IPS-15b (cell line): ENCODE data around the gene ELMO1.

Experiments
- H3K27me3 ChIP-seq: one replicate; pipeline ENCODE4 v1.6.1; 2013; ENCODE audit warnings: low read length; ENCODE audit not compliant: control insufficient read depth, insufficient read depth
- H3K36me3 ChIP-seq: one replicate; pipeline ENCODE4 v1.6.1; 2013; ENCODE audit warnings: low read length; ENCODE audit not compliant: control insufficient read depth, insufficient read depth
- H3K4me1 ChIP-seq: one replicate; pipeline ENCODE4 v1.6.1; 2013; ENCODE audit warnings: mild to moderate bottlenecking, low read length; ENCODE audit not compliant: control insufficient read depth, insufficient read depth
- H3K4me3 ChIP-seq: one replicate; pipeline ENCODE4 v1.5.1; 2013; ENCODE audit warnings: low read depth, low read length
- H3K9ac ChIP-seq: one replicate; pipeline ENCODE4 v1.6.1; 2013; ENCODE audit warnings: low read depth, mild to moderate bottlenecking, low read length
- H3K9me3 ChIP-seq: one replicate; pipeline ENCODE4 v1.6.1; 2013; ENCODE audit warnings: mild to moderate bottlenecking, low read length; ENCODE audit not compliant: control insufficient read depth, insufficient read depth

ELMO1 gene

GRCh38 chr7:37448636-37449361 is at the start of gene ELMO1:
Gene ELMO1, minus strand, starts transcription at chr7:37448864. Its CDS starts 106,174 bp downstream, at chr7:37342690.
- peaks cover 2% of the 10 kb centered on the region for H3K4me1 ChIP-seq
- H3K9me3 ChIP-seq, result no peaks in the 10 kb centered on the region
- H3K4me3 ChIP-seq, result peak within 1 kb of the TSS; percentile 81
- peaks cover 30% of the 10 kb centered on the region for H3K27me3 ChIP-seq
- no peaks in the 10 kb centered on the region for H3K36me3 ChIP-seq
- H3K9ac ChIP-seq, result peak within 1 kb of the TSS; percentile 37

- H3K4me3 ChIP-seq, result no peak overlapping the region
- H3K9me3 ChIP-seq, result no peaks in the 10 kb centered on the region
- no peak overlapping the region for H3K9ac ChIP-seq
- H3K36me3 ChIP-seq, result no peaks in the 10 kb centered on the region
- H3K27me3 ChIP-seq, result no peaks in the 10 kb centered on the region
- no peaks in the 10 kb centered on the region for H3K4me1 ChIP-seq
Observed at GRCh38 chr7:37497576-37497975, 48.9 kb upstream of the ELMO1 start.

- H3K4me3 ChIP-seq, result no peak overlapping the region
- H3K9ac ChIP-seq, result no peak overlapping the region
- H3K9me3 ChIP-seq, result no peaks in the 10 kb centered on the region
- no peaks in the 10 kb centered on the region for H3K27me3 ChIP-seq
- H3K36me3 ChIP-seq, result no peaks in the 10 kb centered on the region
- H3K4me1 ChIP-seq, result no peaks in the 10 kb centered on the region
Observed at GRCh38 chr7:37495574-37496184, 47.0 kb upstream of the ELMO1 start.

GRCh38 chr7:37494926-37495325 is 46.3 kb upstream of the ELMO1 start:
- Histone ChIP-seq H3K27me3 (no peaks in the 10 kb centered on the region), H3K9ac (no peak overlapping the region), H3K4me3 (no peak overlapping the region), H3K36me3 (no peaks in the 10 kb centered on the region), H3K4me1 (no peaks in the 10 kb centered on the region), H3K9me3 (no peaks in the 10 kb centered on the region)

GRCh38 chr7:37493810-37494209 is 45.1 kb upstream of the ELMO1 start:
- H3K4me1 ChIP-seq, result peaks cover 5% of the 10 kb centered on the region
- no peaks in the 10 kb centered on the region for H3K9me3 ChIP-seq
- H3K9ac ChIP-seq, result no peak overlapping the region
- H3K36me3 ChIP-seq, result no peaks in the 10 kb centered on the region
- no peaks in the 10 kb centered on the region for H3K27me3 ChIP-seq
- H3K4me3 ChIP-seq, result no peak overlapping the region

- Histone ChIP-seq H3K4me1 (peaks cover 5% of the 10 kb centered on the region), H3K9ac (no peak overlapping the region), H3K36me3 (no peaks in the 10 kb centered on the region), H3K9me3 (peaks cover 4% of the 10 kb centered on the region), H3K4me3 (no peak overlapping the region), H3K27me3 (no peaks in the 10 kb centered on the region)
Observed at GRCh38 chr7:37493123-37493522, 44.5 kb upstream of the ELMO1 start.

GRCh38 chr7:37491919-37492694 is 43.4 kb upstream of the ELMO1 start:
- peaks cover 10% of the 10 kb centered on the region for H3K9me3 ChIP-seq
- H3K4me1 ChIP-seq, result peaks cover 5% of the 10 kb centered on the region
- no peak overlapping the region for H3K9ac ChIP-seq
- H3K36me3 ChIP-seq, result no peaks in the 10 kb centered on the region
- H3K27me3 ChIP-seq, result no peaks in the 10 kb centered on the region
- peak overlapping the region; percentile 58 for H3K4me3 ChIP-seq

- Histone ChIP-seq H3K9me3 (peaks cover 10% of the 10 kb centered on the region), H3K27me3 (no peaks in the 10 kb centered on the region), H3K9ac (no peak overlapping the region), H3K4me3 (no peak overlapping the region), H3K36me3 (no peaks in the 10 kb centered on the region), H3K4me1 (peaks cover 5% of the 10 kb centered on the region)
Observed at GRCh38 chr7:37489703-37490102, 41.0 kb upstream of the ELMO1 start.

GRCh38 chr7:37488163-37488764 is 39.6 kb upstream of the ELMO1 start:
- H3K9me3 ChIP-seq, result peaks cover 10% of the 10 kb centered on the region
- H3K4me3 ChIP-seq, result no peak overlapping the region
- no peaks in the 10 kb centered on the region for H3K27me3 ChIP-seq
- H3K36me3 ChIP-seq, result no peaks in the 10 kb centered on the region
- H3K9ac ChIP-seq, result no peak overlapping the region
- peaks cover 5% of the 10 kb centered on the region for H3K4me1 ChIP-seq

GRCh38 chr7:37484426-37485073 is 35.9 kb upstream of the ELMO1 start:
- no peak overlapping the region for H3K4me3 ChIP-seq
- no peaks in the 10 kb centered on the region for H3K36me3 ChIP-seq
- H3K9ac ChIP-seq, result no peak overlapping the region
- H3K27me3 ChIP-seq, result no peaks in the 10 kb centered on the region
- peaks cover 3% of the 10 kb centered on the region for H3K4me1 ChIP-seq
- peaks cover 10% of the 10 kb centered on the region for H3K9me3 ChIP-seq

- no peak overlapping the region for H3K9ac ChIP-seq
- H3K4me3 ChIP-seq, result no peak overlapping the region
- H3K27me3 ChIP-seq, result no peaks in the 10 kb centered on the region
- H3K4me1 ChIP-seq, result no peaks in the 10 kb centered on the region
- peaks cover 10% of the 10 kb centered on the region for H3K9me3 ChIP-seq
- H3K36me3 ChIP-seq, result no peaks in the 10 kb centered on the region
Observed at GRCh38 chr7:37483627-37484026, 35.0 kb upstream of the ELMO1 start.
